Progenitor cell of endocrine pancreas (in vitro differentiated cells): Measurements from ENCODE around the gene TPCN2. TPM values are rescaled to one million over a fixed set of nuclear protein-coding genes. Genes with fewer than 3 reads are reported as not detected.

ENCODE experiments used
- DNase-seq: peaks from one replicate; pipeline ENCODE4 v3.0.0; 2021; ENCODE audit warnings: low spot score; ENCODE audit not compliant: unreplicated experiment
- H3K27ac Mint-ChIP-seq: 2 replicates; pipeline ENCODE4 v1.8.0; 2021; ENCODE audit warnings: mild to moderate bottlenecking, moderate library complexity, mixed read lengths
- H3K27me3 Mint-ChIP-seq: 2 replicates; pipeline ENCODE4 v1.8.0; 2021; ENCODE audit warnings: mixed read lengths
- H3K36me3 Mint-ChIP-seq: 2 replicates; pipeline ENCODE4 v1.8.0; 2022; ENCODE audit warnings: mixed read lengths; ENCODE audit not compliant: insufficient read depth
- H3K4me1 Mint-ChIP-seq: 2 replicates; pipeline ENCODE4 v1.8.0; 2021; ENCODE audit warnings: low read depth, mixed read lengths
- H3K4me3 Mint-ChIP-seq: 2 replicates; pipeline ENCODE4 v1.8.0; 2021; ENCODE audit warnings: low read depth, mild to moderate bottlenecking, moderate library complexity, mixed read lengths
- H3K9me3 Mint-ChIP-seq: 2 replicates; pipeline ENCODE4 v1.8.0; 2021; ENCODE audit warnings: low read depth, mixed read lengths
- CTCF ChIP-seq: fragments of 200-600 bp; sonication (generic); IDR thresholded peaks from one replicate; pipeline ENCODE4 v1.5.0; 2021; ENCODE audit warnings: antibody characterized with exemption, mild to moderate bottlenecking; ENCODE audit not compliant: unreplicated experiment
- total RNA-seq: library from RNA; stranded (reverse); gene quantifications from 2 replicates; pipeline ENCODE4 v1.2.1, GENCODE V29; 2021

TPCN2 gene
- total RNA-seq, 1 donor from 2014 or later = 19.7 TPM

- H3K36me3 Mint-ChIP-seq = no peaks in the 10 kb centered on the region
- DNase-seq = no peak
- no peak overlapping the region for H3K27ac Mint-ChIP-seq
- TF ChIP-seq CTCF = no peak
- no peak overlapping the region for H3K4me3 Mint-ChIP-seq
- no peaks in the 10 kb centered on the region for H3K4me1 Mint-ChIP-seq
- H3K9me3 Mint-ChIP-seq = no peaks in the 10 kb centered on the region
- H3K27me3 Mint-ChIP-seq = peaks cover 17% of the 10 kb centered on the region
Measured at GRCh38 chr11:69030301-69030700, 18.4 kb upstream of the TPCN2 start.

GRCh38 chr11:69032833-69033232 lies 15.9 kb upstream of the TPCN2 start:
- H3K4me3 Mint-ChIP-seq = no peak overlapping the region
- H3K9me3 Mint-ChIP-seq = no peaks in the 10 kb centered on the region
- no peak for TF ChIP-seq CTCF
- peaks cover 17% of the 10 kb centered on the region for H3K27me3 Mint-ChIP-seq
- no peak overlapping the region for H3K27ac Mint-ChIP-seq
- H3K36me3 Mint-ChIP-seq = no peaks in the 10 kb centered on the region
- H3K4me1 Mint-ChIP-seq = no peaks in the 10 kb centered on the region
- no peak for DNase-seq

- Mint-ChIP-seq H3K36me3 (no peaks in the 10 kb centered on the region), H3K27ac (no peak overlapping the region), H3K4me1 (no peaks in the 10 kb centered on the region), H3K9me3 (no peaks in the 10 kb centered on the region), H3K27me3 (peaks cover 17% of the 10 kb centered on the region), H3K4me3 (no peak overlapping the region)
- no peak for TF ChIP-seq CTCF
- no peak for DNase-seq
Measured at GRCh38 chr11:69033431-69033830, 15.3 kb upstream of the TPCN2 start.

- H3K4me3 Mint-ChIP-seq = no peak overlapping the region
- no peaks in the 10 kb centered on the region for H3K36me3 Mint-ChIP-seq
- no peak for DNase-seq
- TF ChIP-seq CTCF = no peak
- H3K4me1 Mint-ChIP-seq = no peaks in the 10 kb centered on the region
- H3K9me3 Mint-ChIP-seq = no peaks in the 10 kb centered on the region
- H3K27me3 Mint-ChIP-seq = peaks cover 17% of the 10 kb centered on the region
- no peak overlapping the region for H3K27ac Mint-ChIP-seq
Measured at GRCh38 chr11:69034123-69034867, 14.4 kb upstream of the TPCN2 start.

- Mint-ChIP-seq H3K9me3 (no peaks in the 10 kb centered on the region), H3K36me3 (no peaks in the 10 kb centered on the region), H3K27ac (no peak overlapping the region), H3K27me3 (peaks cover 13% of the 10 kb centered on the region), H3K4me1 (no peaks in the 10 kb centered on the region), H3K4me3 (no peak overlapping the region)
- TF ChIP-seq CTCF = no peak
- DNase-seq = no peak
Measured at GRCh38 chr11:69035150-69035945, 13.4 kb upstream of the TPCN2 start.
